Spleen (tissue), 11 donors: ENCODE results near the gene ARID5B. TPM values are rescaled to one million over a fixed set of nuclear protein-coding genes. Genes with fewer than 3 reads are reported as not detected.
A peak's percentile ranks its signal among the peaks of the same experiment; 100 is the strongest.

Experiments used
- DNase-seq: peaks from one replicate; pipeline ENCODE4 v3.0.0-alpha.2; 2020
- H3K27ac ChIP-seq, 8 donors: fragments of 200-600 bp; sonication (generic) in 7 of 8; 1 replicate in 4 of 8; 2 replicates in 4 of 8; pipeline versions ENCODE4 v1.5.0 to v1.8.0; 2016 to 2021; ENCODE audit warnings: inconsistent platforms in 4 of 8, mild to moderate bottlenecking in 4 of 8, moderate library complexity in 1 of 8
- H3K27me3 ChIP-seq, 7 donors: fragments of 200-600 bp; sonication (generic) in 6 of 7; replicated peaks in 1 of 7; 1 replicate in 4 of 7; 2 replicates in 3 of 7; pipeline versions ENCODE4 v1.5.0 to v1.8.0; 2016 to 2021; ENCODE audit warnings: inconsistent platforms in 3 of 7, mild to moderate bottlenecking in 1 of 7
- H3K36me3 ChIP-seq, 6 donors: fragments of 200-600 bp; sonication (generic) in 5 of 6; 1 replicate in 4 of 6; 2 replicates in 2 of 6; pipeline versions ENCODE4 v1.5.0 to v1.8.0; 2016 to 2021; ENCODE audit warnings: inconsistent platforms in 2 of 6
- H3K4me1 ChIP-seq, 6 donors: fragments of 200-600 bp; sonication (generic) in 5 of 6; 1 replicate in 3 of 6; 2 replicates in 3 of 6; pipeline versions ENCODE4 v1.5.0 to v1.8.0; 2016 to 2021; ENCODE audit warnings: inconsistent platforms in 3 of 6
- H3K4me3 ChIP-seq, 8 donors: fragments of 200-600 bp; sonication (generic) in 7 of 8; 1 replicate in 4 of 8; 2 replicates in 4 of 8; pipeline versions ENCODE4 v1.5.0 to v1.8.0; 2016 to 2021; ENCODE audit warnings: inconsistent platforms in 4 of 8, mild to moderate bottlenecking in 4 of 8, moderate library complexity in 2 of 8
- H3K9me3 ChIP-seq, 8 donors: fragments of 200-600 bp; sonication (generic) in 7 of 8; 1 replicate in 4 of 8; 2 replicates in 4 of 8; pipeline versions ENCODE4 v1.5.0 to v1.8.0; 2016 to 2021; ENCODE audit warnings: inconsistent platforms in 4 of 8
- POLR2A ChIP-seq, 3 donors: fragments of 450-650 bp; IDR thresholded peaks; one replicate each; pipeline ENCODE4 v1.5.1; 2017; ENCODE audit warnings: antibody characterized with exemption in 3 of 3, mild to moderate bottlenecking in 1 of 3
- POLR2AphosphoS5 ChIP-seq, 3 donors: sonication (generic); formaldehyde crosslinking; IDR thresholded peaks; one replicate each; pipeline ENCODE4 v1.5.1; 2017; ENCODE audit warnings: antibody characterized with exemption in 3 of 3
- WGBS, 5 donors: extraction: QIAGEN DNeasy Blood & Tissue Kit in 3 of 5; methylation state at CpG; one replicate each; pipeline versions ENCODE4 v1.1.5 to v1.1.7; 2013 to 2018; 5-methylcytosine and 5-hydroxymethylcytosine counted together
- intact Hi-C: fragments of 100-400 bp; cut with DNase I; formaldehyde crosslinking; loops from one replicate; pipeline ENCODE4 v1.15.0; 2023; ENCODE audit warnings: low total_unique reads
- polyA plus RNA-seq, 3 donors: library from polyadenylated mRNA; stranded (reverse); fragments of 200-250 nt; gene quantifications; one replicate each; pipeline ENCODE4 v1.2.1, GENCODE V29; 2013
- total RNA-seq, 7 donors: library from RNA; depleted of rRNA in 3 of 7; stranded (reverse); fragments of >200 nt in 3 of 7; fragmentation: NEBNext Ultra II Directional in 4 of 7; extraction: Animal tissue kit (Norgen Biotek cat#: 25700) in 4 of 7; gene quantifications; one replicate each; pipeline versions ENCODE4 v1.1.0 to v1.2.1, GENCODE V29; 2016 to 2021
- TF ChIP-seq, protein P1 (sequence below), 11 experiments: fragments of 200-600 bp in 7 of 11; fragments of 450-650 bp in 4 of 11; sonication (generic) in 4 of 11; IDR thresholded peaks in 8 of 11; conservative IDR thresholded peaks in 3 of 11; 1 replicate in 7 of 11; 2 replicates in 4 of 11; pipeline versions ENCODE4 v1.4.0 to v1.8.0; 2016 to 2021; ENCODE audit warnings: antibody characterized with exemption in 11 of 11, inconsistent platforms in 4 of 11, mild to moderate bottlenecking in 1 of 11
- donor health status: healthy with polysubstance abuse.
- donor health status: DM: no; HTN: no; CAD: no; lungs with moderate emphysema.
- donor health status: DM: no; HTN: no; CAD: no.
- donor health status: Bipolar disorder and iron deficiency.
- donor health status: healthy.
- donor health status: DM: no; HTN: no; CAD: no.
- donor health status: DM: yes; HTN: yes; CAD: no.

Gene ARID5B
- total and polyA plus RNA-seq, 10 donors, result 5.6 to 70.7 (median 46.2) TPM

DNA sequence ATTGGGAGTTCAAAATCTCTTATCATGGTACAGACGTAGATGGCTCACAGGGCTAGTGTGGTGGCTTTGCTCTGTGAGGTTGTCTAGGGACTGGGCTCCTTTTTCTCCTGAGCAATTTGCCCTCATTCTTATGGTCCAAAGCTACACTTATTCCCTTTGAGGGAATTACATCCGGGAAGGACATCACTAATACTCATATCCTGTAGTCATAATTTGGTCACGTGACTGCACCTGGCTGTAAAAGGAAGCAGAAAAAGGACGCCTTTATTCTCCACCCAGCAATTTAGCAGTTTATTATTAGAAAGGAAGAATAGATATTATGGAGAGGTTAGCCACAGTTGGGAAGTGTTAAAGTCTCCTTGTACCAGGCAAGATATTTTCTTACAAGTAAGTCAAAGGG lies 28.1 kb downstream of the ARID5B start:
- Histone ChIP-seq H3K4me3 (no peak overlapping the region), H3K4me1 (peaks cover 0 to 30% (median 9%) of the 10 kb centered on the region in 6 donors), H3K27me3 (no peaks in the 10 kb centered on the region), H3K9me3 (no peaks in the 10 kb centered on the region), H3K36me3 (peaks cover 0 to 72% (median 0%) of the 10 kb centered on the region in 6 donors), H3K27ac (no peak overlapping the region)
- intact Hi-C loops, result no loop called here
- no peak for DNase-seq
- TF ChIP-seq, protein P1, sequence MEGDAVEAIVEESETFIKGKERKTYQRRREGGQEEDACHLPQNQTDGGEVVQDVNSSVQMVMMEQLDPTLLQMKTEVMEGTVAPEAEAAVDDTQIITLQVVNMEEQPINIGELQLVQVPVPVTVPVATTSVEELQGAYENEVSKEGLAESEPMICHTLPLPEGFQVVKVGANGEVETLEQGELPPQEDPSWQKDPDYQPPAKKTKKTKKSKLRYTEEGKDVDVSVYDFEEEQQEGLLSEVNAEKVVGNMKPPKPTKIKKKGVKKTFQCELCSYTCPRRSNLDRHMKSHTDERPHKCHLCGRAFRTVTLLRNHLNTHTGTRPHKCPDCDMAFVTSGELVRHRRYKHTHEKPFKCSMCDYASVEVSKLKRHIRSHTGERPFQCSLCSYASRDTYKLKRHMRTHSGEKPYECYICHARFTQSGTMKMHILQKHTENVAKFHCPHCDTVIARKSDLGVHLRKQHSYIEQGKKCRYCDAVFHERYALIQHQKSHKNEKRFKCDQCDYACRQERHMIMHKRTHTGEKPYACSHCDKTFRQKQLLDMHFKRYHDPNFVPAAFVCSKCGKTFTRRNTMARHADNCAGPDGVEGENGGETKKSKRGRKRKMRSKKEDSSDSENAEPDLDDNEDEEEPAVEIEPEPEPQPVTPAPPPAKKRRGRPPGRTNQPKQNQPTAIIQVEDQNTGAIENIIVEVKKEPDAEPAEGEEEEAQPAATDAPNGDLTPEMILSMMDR (IDR thresholded peaks at IDR 0.05 in 8 of 11, conservative IDR thresholded peaks at IDR 0.05 in 3 of 11), result no peak
- TF ChIP-seq POLR2AphosphoS5 (IDR thresholded peaks at IDR 0.05) (no peak), POLR2A (IDR thresholded peaks at IDR 0.05) (no peak)
- 80 to 89% (median 85%) methylated on average over 4 of the region's 4 CpGs for WGBS, 5 donors

DNA sequence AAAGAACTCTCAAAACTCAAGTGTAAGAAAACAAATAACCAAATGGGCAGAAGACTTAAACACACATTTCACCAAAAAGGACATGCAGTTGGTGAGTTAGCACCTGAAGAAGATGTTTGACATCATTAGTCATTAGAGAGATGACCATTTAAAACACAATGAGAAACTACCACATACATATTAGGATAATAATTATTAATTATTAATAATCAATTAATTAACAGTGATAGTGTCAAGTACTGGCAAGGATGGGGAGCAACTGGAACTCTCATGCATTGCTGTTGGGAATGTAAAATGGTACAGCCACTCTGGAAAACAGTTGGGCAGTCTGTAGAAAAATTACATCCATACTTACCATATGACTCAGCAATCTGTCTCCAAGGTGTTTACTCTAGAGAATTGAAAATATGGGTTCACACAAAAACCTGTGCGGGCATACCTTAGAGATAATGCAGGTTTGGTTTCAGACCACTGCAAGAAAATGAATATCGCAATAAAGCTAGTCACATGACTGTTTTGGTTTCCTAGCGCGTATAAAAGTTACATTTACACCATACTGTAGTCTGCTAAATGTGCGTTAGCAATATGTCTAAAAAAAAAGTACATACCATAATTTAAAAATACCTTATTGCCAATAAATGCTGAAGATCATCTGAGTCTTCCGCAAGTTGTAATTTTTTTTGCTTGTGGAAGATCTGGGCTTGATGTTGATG lies 30.3 kb downstream of the ARID5B start:
- Histone ChIP-seq H3K9me3 (no peaks in the 10 kb centered on the region), H3K27ac (no peak overlapping the region), H3K36me3 (peaks cover 0 to 52% (median 0%) of the 10 kb centered on the region in 6 donors), H3K27me3 (no peaks in the 10 kb centered on the region), H3K4me3 (no peak overlapping the region), H3K4me1 (peaks cover 0 to 48% (median 16%) of the 10 kb centered on the region in 6 donors)
- DNase-seq, result no peak
- intact Hi-C loops, result no loop called here
- WGBS, 5 donors, result 84 to 99% (median 97%) methylated on average over 6 of the region's 6 CpGs
- TF ChIP-seq POLR2A (IDR thresholded peaks at IDR 0.05), result no peak
- no peak for TF ChIP-seq POLR2AphosphoS5 (IDR thresholded peaks at IDR 0.05)
- TF ChIP-seq, protein P1 (IDR thresholded peaks at IDR 0.05 in 8 of 11, conservative IDR thresholded peaks at IDR 0.05 in 3 of 11), result no peak

DNA sequence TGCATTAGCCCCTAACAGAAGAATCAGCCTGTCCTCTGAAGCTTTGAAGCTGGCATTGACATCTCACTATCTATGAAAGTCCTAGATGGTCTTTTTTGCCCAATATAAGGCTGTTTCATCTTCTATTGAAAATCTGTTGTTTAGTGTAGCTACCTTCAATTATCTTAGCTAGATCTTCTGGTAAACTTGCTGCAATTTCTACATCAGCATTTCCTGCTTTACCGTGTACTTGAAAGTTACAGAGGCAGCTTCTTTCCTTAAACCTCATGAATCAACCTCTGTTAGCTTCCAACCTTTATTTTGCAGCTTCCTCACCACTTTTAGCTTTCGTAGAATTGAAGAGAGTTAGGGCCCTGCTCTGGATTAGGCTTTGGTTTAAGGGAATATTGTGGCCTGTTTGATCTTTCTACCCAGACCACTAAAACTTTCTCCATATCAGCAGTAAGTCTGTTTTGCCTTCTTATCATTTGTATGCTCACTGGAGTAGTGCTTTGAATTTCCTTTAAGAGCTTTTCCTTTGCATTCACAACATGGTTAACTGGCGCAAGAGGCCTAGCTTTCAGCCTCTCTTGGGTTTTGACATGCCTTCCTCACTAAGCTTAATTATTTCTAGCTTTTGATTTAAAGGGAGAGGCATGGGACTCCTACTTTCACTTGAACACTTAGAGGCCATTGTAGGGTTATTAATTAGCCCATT lies 32.5 kb downstream of the ARID5B start:
- H3K36me3 ChIP-seq, result peaks cover 0 to 33% (median 0%) of the 10 kb centered on the region in 6 donors
- no peak for DNase-seq
- H3K9me3 ChIP-seq, result no peaks in the 10 kb centered on the region
- intact Hi-C loops, result no loop called here
- 48 to 63% (median 61%) methylated on average over 3 of the region's 3 CpGs for WGBS, 5 donors
- H3K4me1 ChIP-seq, result peaks cover 12 to 70% (median 36%) of the 10 kb centered on the region in 6 donors
- no peaks in the 10 kb centered on the region for H3K27me3 ChIP-seq
- no peak overlapping the region for H3K4me3 ChIP-seq
- peak overlapping the region in 7 of 8 donors; percentile 3 to 53 (median 29) for H3K27ac ChIP-seq
- TF ChIP-seq, protein P1 (IDR thresholded peaks at IDR 0.05 in 8 of 11, conservative IDR thresholded peaks at IDR 0.05 in 3 of 11), result no peak
- TF ChIP-seq POLR2AphosphoS5 (IDR thresholded peaks at IDR 0.05) (no peak), POLR2A (IDR thresholded peaks at IDR 0.05) (no peak)

DNA sequence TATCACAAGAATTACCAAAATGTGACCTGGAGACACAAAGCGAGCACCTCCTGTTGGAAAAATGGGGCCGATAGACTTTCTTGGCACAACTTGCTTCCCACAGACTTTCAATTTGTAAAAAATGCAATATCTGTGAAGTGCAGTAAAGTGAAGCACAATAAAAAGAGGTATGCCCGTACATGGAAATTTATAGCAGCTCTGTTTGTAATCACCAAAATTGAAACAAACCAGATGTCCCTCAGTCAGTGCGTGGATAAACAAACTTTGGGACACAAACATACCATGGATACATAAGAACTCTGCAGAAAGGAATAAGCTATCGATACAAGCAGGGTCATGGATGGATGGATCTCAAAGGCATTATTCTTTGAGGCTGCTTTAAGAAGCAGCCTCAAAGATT lies 33.6 kb downstream of the ARID5B start:
- H3K4me1 ChIP-seq, result peaks cover 16 to 81% (median 45%) of the 10 kb centered on the region in 6 donors
- H3K4me3 ChIP-seq, result no peak overlapping the region
- no peak for TF ChIP-seq POLR2AphosphoS5 (IDR thresholded peaks at IDR 0.05)
- TF ChIP-seq, protein P1 (IDR thresholded peaks at IDR 0.05 in 8 of 11, conservative IDR thresholded peaks at IDR 0.05 in 3 of 11), result no peak
- no peak for TF ChIP-seq POLR2A (IDR thresholded peaks at IDR 0.05)
- H3K27ac ChIP-seq, result peak overlapping the region in 2 of 8 donors; percentile 15 to 33
- no peaks in the 10 kb centered on the region for H3K27me3 ChIP-seq
- intact Hi-C loops, result no loop called here
- no peaks in the 10 kb centered on the region for H3K9me3 ChIP-seq
- 80 to 88% (median 87%) methylated on average over 5 of the region's 5 CpGs for WGBS, 5 donors
- peaks cover 0 to 26% (median 0%) of the 10 kb centered on the region in 6 donors for H3K36me3 ChIP-seq
- no peak for DNase-seq
